ENCODE results near the gene BSCL2. TPM values are rescaled to one million over a fixed set of nuclear protein-coding genes. Genes with fewer than 3 reads are reported as not detected.

BSCL2 gene
- total RNA-seq, 4 donors from 2014 or later, result 25.7 to 37.8 (median 29.2) TPM

DNA sequence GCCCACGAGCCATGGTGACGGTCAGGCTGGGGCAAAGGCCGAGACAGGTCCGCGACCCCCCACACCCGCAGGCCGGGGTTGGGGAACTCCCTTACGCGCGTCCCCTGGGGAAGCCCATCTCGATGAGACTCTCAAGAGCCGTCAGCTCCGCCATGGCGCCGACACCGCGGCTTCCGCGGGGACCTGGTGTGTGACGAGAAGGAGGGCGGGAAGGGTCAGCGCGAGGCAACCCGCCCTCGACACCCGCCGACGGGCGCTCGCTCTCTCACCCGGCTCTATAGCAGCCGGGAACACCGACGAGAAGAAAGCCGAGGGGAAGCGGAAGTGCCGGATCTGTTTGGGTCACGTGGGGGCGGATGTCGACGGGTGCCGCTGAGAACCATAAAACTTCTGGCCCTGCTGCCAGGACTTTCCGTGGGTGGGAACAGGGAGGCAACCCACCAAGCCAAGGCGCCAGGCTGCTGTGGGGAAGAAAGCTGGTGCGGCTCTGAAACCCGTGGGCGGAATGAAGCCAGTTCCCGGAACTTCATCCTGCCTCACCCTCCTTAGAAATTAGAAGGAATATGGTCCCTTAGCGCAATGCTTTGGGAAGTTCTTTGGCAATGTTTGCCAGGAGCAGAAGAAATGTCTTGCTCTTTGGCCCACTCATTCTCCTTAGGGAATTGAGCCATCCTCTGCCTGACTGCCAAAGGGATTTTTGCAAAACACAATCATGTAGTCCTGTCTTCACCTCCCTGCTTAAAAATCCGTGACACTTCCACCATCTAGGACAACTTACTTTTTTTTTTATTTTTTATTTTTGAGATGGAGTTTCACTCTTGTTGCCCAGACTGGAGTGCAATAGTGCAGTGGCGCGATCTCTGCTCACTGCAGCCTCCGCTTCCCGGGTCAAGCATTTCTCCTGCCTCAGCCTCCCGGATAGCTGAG lies 28.2 kb downstream of the BSCL2 start, which contains the start of gene UBXN1:
TSS of gene UBXN1 (minus strand) at position 304 of the 927 bp plus-strand sequence. CDS start at position 154, 150 bp downstream.
- TF ChIP-seq POLR2AphosphoS5 (IDR thresholded peaks at IDR 0.05), result peak; percentile 91
- no peak for TF ChIP-seq EP300 (IDR thresholded peaks at IDR 0.05)
- TF ChIP-seq, protein P1, sequence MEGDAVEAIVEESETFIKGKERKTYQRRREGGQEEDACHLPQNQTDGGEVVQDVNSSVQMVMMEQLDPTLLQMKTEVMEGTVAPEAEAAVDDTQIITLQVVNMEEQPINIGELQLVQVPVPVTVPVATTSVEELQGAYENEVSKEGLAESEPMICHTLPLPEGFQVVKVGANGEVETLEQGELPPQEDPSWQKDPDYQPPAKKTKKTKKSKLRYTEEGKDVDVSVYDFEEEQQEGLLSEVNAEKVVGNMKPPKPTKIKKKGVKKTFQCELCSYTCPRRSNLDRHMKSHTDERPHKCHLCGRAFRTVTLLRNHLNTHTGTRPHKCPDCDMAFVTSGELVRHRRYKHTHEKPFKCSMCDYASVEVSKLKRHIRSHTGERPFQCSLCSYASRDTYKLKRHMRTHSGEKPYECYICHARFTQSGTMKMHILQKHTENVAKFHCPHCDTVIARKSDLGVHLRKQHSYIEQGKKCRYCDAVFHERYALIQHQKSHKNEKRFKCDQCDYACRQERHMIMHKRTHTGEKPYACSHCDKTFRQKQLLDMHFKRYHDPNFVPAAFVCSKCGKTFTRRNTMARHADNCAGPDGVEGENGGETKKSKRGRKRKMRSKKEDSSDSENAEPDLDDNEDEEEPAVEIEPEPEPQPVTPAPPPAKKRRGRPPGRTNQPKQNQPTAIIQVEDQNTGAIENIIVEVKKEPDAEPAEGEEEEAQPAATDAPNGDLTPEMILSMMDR (IDR thresholded peaks at IDR 0.05), result no peak
- peak; percentile 63 to 64 for TF ChIP-seq POLR2A (IDR thresholded peaks at IDR 0.05)
- Histone ChIP-seq H3K4me1 (peaks cover 0 to 53% (median 15%) of the 10 kb centered on the region in 3 donors), H3K27me3 (no peaks in the 10 kb centered on the region), H3K36me3 (peaks cover 0 to 41% of the 10 kb centered on the region in 2 donors), H3K27ac (peak within 1 kb of the TSS; percentile 81 to 93 (median 92)), H3K9me3 (no peaks in the 10 kb centered on the region), H3K4me3 (peak within 1 kb of the TSS; percentile 94 to 97)
- peak; percentile 88 for ATAC-seq
- 0 to 27% methylated on average over 1 to 8 of the region's 55 CpGs for WGBS, 2 donors (ENCODE audit: low coverage in 1 of 2)

DNA sequence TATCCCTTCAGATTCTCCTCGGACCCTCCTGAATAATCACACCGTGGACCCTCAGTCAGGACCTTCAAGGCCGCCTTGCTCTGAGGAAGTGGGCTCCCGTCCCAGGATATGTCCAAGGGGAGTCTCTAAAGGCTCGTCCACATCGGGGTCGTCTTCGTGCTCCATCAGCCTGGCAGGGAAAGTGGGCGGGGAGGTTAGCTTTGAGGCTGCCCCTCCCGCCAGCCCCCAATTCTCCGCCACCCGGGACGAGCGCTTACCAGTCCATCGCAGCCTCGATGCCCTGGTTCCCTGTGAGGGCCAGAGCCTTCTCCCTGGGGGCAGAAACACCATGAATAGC lies 28.8 kb downstream of the BSCL2 start:
- 7 to 17% methylated on average over 1 to 2 of the region's 16 CpGs for WGBS, 2 donors (ENCODE audit: low coverage in 1 of 2)
- TF ChIP-seq EP300 (IDR thresholded peaks at IDR 0.05), result no peak
- TF ChIP-seq, protein P1 (IDR thresholded peaks at IDR 0.05), result no peak
- no peak for TF ChIP-seq POLR2AphosphoS5 (IDR thresholded peaks at IDR 0.05)
- TF ChIP-seq POLR2A (IDR thresholded peaks at IDR 0.05), result no peak
- Histone ChIP-seq H3K4me1 (peaks cover 0 to 59% (median 15%) of the 10 kb centered on the region in 3 donors), H3K4me3 (peak overlapping the region; percentile 94 to 97), H3K36me3 (peaks cover 0 to 48% of the 10 kb centered on the region in 2 donors), H3K27me3 (no peaks in the 10 kb centered on the region), H3K27ac (peak overlapping the region; percentile 81 to 93 (median 92)), H3K9me3 (no peaks in the 10 kb centered on the region)
- no peak for ATAC-seq

DNA sequence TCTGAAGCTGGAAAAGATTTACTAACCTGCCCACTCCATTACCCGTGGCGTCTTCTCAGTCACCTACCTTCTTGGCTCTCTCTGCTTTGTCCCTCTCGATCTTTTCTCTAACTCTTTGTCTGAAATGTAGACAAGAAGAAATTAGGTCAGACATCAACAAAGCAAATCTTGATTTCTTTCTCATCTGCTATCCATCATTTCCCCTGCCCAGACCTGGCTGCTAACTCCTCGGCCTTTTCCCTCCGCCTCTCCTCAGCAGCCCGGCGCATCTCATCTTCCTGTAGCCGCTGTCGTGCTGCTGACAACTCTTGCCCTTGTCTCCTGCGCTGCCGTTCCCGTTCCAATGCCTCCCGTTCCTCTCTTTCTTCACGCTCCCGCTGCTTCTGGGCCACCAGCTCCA lies 29.5 kb downstream of the BSCL2 start:
- peak overlapping the region in 3 of 4 donors; percentile 91 to 93 (median 93) for H3K27ac ChIP-seq
- 78 to 79% methylated on average over 3 to 10 of the region's 15 CpGs for WGBS, 2 donors (ENCODE audit: low coverage in 1 of 2)
- H3K4me3 ChIP-seq, result peak overlapping the region in 1 of 2 donors; percentile 97
- H3K9me3 ChIP-seq, result no peaks in the 10 kb centered on the region
- H3K4me1 ChIP-seq, result peaks cover 0 to 66% (median 21%) of the 10 kb centered on the region in 3 donors
- H3K36me3 ChIP-seq, result peaks cover 0 to 51% of the 10 kb centered on the region in 2 donors
- no peaks in the 10 kb centered on the region for H3K27me3 ChIP-seq
- TF ChIP-seq POLR2A (IDR thresholded peaks at IDR 0.05), result no peak
- no peak for TF ChIP-seq EP300 (IDR thresholded peaks at IDR 0.05)
- no peak for TF ChIP-seq POLR2AphosphoS5 (IDR thresholded peaks at IDR 0.05)
- TF ChIP-seq, protein P1 (IDR thresholded peaks at IDR 0.05), result no peak
- ATAC-seq, result no peak

DNA sequence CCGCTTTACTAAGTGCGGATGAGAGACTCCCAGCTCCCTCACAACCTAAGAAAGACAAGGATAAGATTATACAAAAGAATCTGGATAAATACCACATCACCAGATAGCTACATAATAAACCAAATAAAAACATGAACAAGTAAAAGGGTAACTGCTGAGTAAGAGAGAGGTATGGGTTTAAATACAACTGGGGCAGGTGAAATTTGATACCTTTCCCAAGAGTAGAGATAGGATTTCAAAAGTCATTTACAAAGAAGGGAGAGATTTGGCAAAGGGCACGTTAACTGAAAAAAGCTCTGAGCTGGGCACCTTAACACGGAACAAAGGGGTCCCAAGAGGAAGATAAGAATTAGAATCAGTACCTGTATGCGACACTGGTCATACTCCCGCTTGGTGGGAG lies 30.1 kb downstream of the BSCL2 start:
- Histone ChIP-seq H3K27me3 (no peaks in the 10 kb centered on the region), H3K4me3 (no peak overlapping the region), H3K27ac (no peak overlapping the region), H3K4me1 (peaks cover 0 to 72% (median 24%) of the 10 kb centered on the region in 3 donors), H3K9me3 (no peaks in the 10 kb centered on the region), H3K36me3 (peaks cover 0 to 51% of the 10 kb centered on the region in 2 donors)
- no peak for ATAC-seq
- TF ChIP-seq POLR2AphosphoS5 (IDR thresholded peaks at IDR 0.05), result no peak
- TF ChIP-seq POLR2A (IDR thresholded peaks at IDR 0.05), result no peak
- TF ChIP-seq, protein P1 (IDR thresholded peaks at IDR 0.05), result no peak
- no peak for TF ChIP-seq EP300 (IDR thresholded peaks at IDR 0.05)
- WGBS, 2 donors (ENCODE audit: low coverage in 1 of 2), result 41 to 73% methylated on average over 4 to 5 of the region's 6 CpGs

Measured in gastroesophageal sphincter (tissue), 4 donors.